Measurements from ENCODE around the gene IFNAR1. TPM values are rescaled to one million over a fixed set of nuclear protein-coding genes. Genes with fewer than 3 reads are reported as not detected.

IFNAR1 gene
- total and polyA plus RNA-seq, 2 of the 8 experiments (the other 6 are each of a cell fraction or from before 2014, with no cell fraction given), result 3.1 to 17.1 TPM

GRCh38 chr21:33293136-33293535, 31.6 kb upstream of the IFNAR1 start (continued):
- no peak for TF ChIP-seq SIRT6 (IDR thresholded peaks at IDR 0.05; ENCODE audit: low read length)
